K562 (cell line): ENCODE data around the gene KSR2. TPM values are rescaled to one million over a fixed set of nuclear protein-coding genes. Genes with fewer than 3 reads are reported as not detected.

Experiments
- ATAC-seq: fragments of 200-7000 bp; cut with Tn5 transposase; 3 replicates; pipeline ENCODE4 v1.9.1; 2020; ENCODE audit warnings: moderate library complexity
- BruUV-seq: library from RNA; stranded (reverse); fragments of 400-500 nt; replicated peaks from 2 replicates; lab custom pipeline; 2021; lab: Mats Ljungman, UMichigan
- CTCF ChIA-PET: fragments of 300-600 bp; formaldehyde crosslinking; extraction: SDS; loops from one replicate; lab custom pipeline; 2021; ENCODE audit warnings: low intra/inter-chr PET ratio; lab: Yijun Ruan, JAX
- POLR2A ChIA-PET: fragments of 300-600, 350-650 bp; sonication (Branson Sonifier 250); formaldehyde crosslinking; extraction: SDS; loops from one replicate; lab custom pipeline; 2021; ENCODE audit warnings: antibody characterized with exemption, inconsistent platforms; lab: Yijun Ruan, JAX
- DNase-seq, 4 experiments: peaks; one replicate each; pipeline versions ENCODE4 v3.0.0 to v3.0.0-alpha.2; 2011 to 2018; ENCODE audit warnings: low spot score in 3 of 4, mixed read lengths in 3 of 4; ENCODE audit errors: extremely low read depth in 1 of 4
- FAIRE-seq: peaks from 2 replicates; lab custom pipeline; 2011; peaks lifted over from hg19 to GRCh38; lab: Jason Lieb, UNC
- H2AFZ ChIP-seq: 2 replicates; pipeline ENCODE4 v1.6.0; 2011; ENCODE audit warnings: low read depth, low read length, control low read depth, inconsistent platforms
- H3K27ac ChIP-seq: fragments of 200-600 bp; 3 replicates; pipeline ENCODE4 v1.8.0; 2011; ENCODE audit warnings: low read depth, mild to moderate bottlenecking, control low read depth, inconsistent platforms, low read length, moderate library complexity, mixed read lengths; ENCODE audit errors: extremely low read depth
- H3K27me3 ChIP-seq, 2 experiments: fragments of 300-600 bp in 1 of 2; 2 replicates in 1 of 2; 3 replicates in 1 of 2; pipeline versions ENCODE4 v1.6.0 to v1.8.0; 2011; ENCODE audit warnings: inconsistent platforms in 2 of 2, low read length in 2 of 2, mild to moderate bottlenecking in 1 of 2, mixed read lengths in 1 of 2, moderate library complexity in 1 of 2; ENCODE audit not compliant: control insufficient read depth in 2 of 2, insufficient read depth in 2 of 2
- H3K36me3 ChIP-seq: fragments of 300-600 bp; 3 replicates; pipeline ENCODE4 v1.8.0; 2011; ENCODE audit warnings: mild to moderate bottlenecking, low read length, inconsistent platforms; ENCODE audit not compliant: control insufficient read depth, insufficient read depth
- H3K4me1 ChIP-seq, 2 experiments: fragments of 200-600 bp in 1 of 2; replicated peaks in 1 of 2; 2 replicates in 1 of 2; 3 replicates in 1 of 2; pipeline versions ENCODE4 v1.5.1 to v1.8.0; 2011; ENCODE audit warnings: inconsistent platforms in 2 of 2, low read length in 2 of 2, mild to moderate bottlenecking in 1 of 2, mixed read lengths in 1 of 2, moderate library complexity in 1 of 2; ENCODE audit not compliant: control insufficient read depth in 2 of 2, insufficient read depth in 2 of 2
- H3K4me2 ChIP-seq: 2 replicates; pipeline ENCODE4 v1.6.1; 2011; ENCODE audit warnings: low read length, control low read depth, inconsistent platforms, mixed read lengths; ENCODE audit not compliant: insufficient read depth
- H3K4me3 ChIP-seq: fragments of 200-600 bp; sonication (generic), shearing (Covaris generic); 2 replicates; pipeline ENCODE4 v1.5.1; 2016; ENCODE audit warnings: control low read depth, inconsistent platforms
- H3K79me2 ChIP-seq: fragments of 200-600 bp; 3 replicates; pipeline ENCODE4 v1.8.0; 2011; ENCODE audit warnings: low read length, inconsistent platforms; ENCODE audit not compliant: control insufficient read depth, insufficient read depth
- H3K9ac ChIP-seq, 2 experiments: 2 replicates each; pipeline versions ENCODE4 v1.6.0 to v1.6.1; 2011; ENCODE audit warnings: low read depth in 2 of 2, low read length in 2 of 2, control low read depth in 1 of 2, inconsistent platforms in 1 of 2, mild to moderate bottlenecking in 1 of 2, mixed read lengths in 1 of 2; ENCODE audit not compliant: insufficient read depth in 1 of 2
- H3K9me1 ChIP-seq: one replicate; pipeline ENCODE4 v1.6.0; 2011; ENCODE audit warnings: inconsistent platforms, mild to moderate bottlenecking, low read length, moderate library complexity; ENCODE audit not compliant: control insufficient read depth, insufficient read depth
- H3K9me3 ChIP-seq: replicated peaks from 2 replicates; pipeline ENCODE4 v1.5.1; 2011; ENCODE audit warnings: low read depth, low read length, inconsistent platforms; ENCODE audit not compliant: control insufficient read depth, insufficient read depth
- H4K20me1 ChIP-seq: replicated peaks from 2 replicates; pipeline ENCODE4 v1.6.1; 2011; ENCODE audit warnings: low read length, inconsistent platforms, mixed read lengths; ENCODE audit not compliant: control insufficient read depth, insufficient read depth
- CEBPZ ChIP-seq: fragments of 150-350 bp; IDR thresholded peaks from 2 replicates; pipeline ENCODE4 v1.6.1; 2014; ENCODE audit warnings: low read depth, mild to moderate bottlenecking, low read length, borderline replicate concordance
- EGR1 ChIP-seq: fragments of 450-650 bp; conservative IDR thresholded peaks from 2 replicates; pipeline ENCODE4 v1.6.1; 2017; ENCODE audit warnings: mild to moderate bottlenecking
- KLF6 ChIP-seq: fragments of 250-450 bp; sonication (Bioruptor Pico); IDR thresholded peaks from 2 replicates; pipeline ENCODE4 v1.4.0; 2020; ENCODE audit warnings: mild to moderate bottlenecking, moderate library complexity, borderline replicate concordance
- RBFOX2 ChIP-seq: fragments of 200-400 bp; formaldehyde crosslinking; IDR thresholded peaks from 2 replicates; pipeline ENCODE4 v1.6.1; 2017; ENCODE audit warnings: low read depth, mild to moderate bottlenecking, low read length, moderate library complexity
- RBM15 ChIP-seq: fragments of 200-400 bp; formaldehyde crosslinking; IDR thresholded peaks from 2 replicates; pipeline ENCODE4 v1.6.1; 2018; ENCODE audit warnings: mild to moderate bottlenecking, low read length, moderate library complexity; ENCODE audit not compliant: insufficient read depth
- WGBS: fragments of 100-300 bp; shearing (Covaris generic); methylation state at CpG from one replicate; pipeline ENCODE4 v1.1.6; 2016; ENCODE audit warnings: low coverage, mixed read lengths; ENCODE audit not compliant: insufficient coverage; ENCODE audit errors: missing lambda C conversion rate; 5-methylcytosine and 5-hydroxymethylcytosine counted together
- in situ Hi-C: fragments of 300-500 bp; cut with MboI; formaldehyde crosslinking; loops from 4 replicates; pipeline ENCODE4 v1.15.0; 2018; ENCODE audit warnings: inconsistent platforms, mixed read lengths
- intact Hi-C: fragments of 100-400 bp; cut with micrococcal nuclease; formaldehyde crosslinking; loops from 2 replicates; pipeline ENCODE4 v1.14.2; 2022
- polyA plus RNA-seq, 8 experiments: library from polyadenylated mRNA; depleted of rRNA in 4 of 8; stranded (reverse) in 5 of 8; unstranded in 3 of 8; fragments of >200 nt; fragmentation: Nextera tagmentation in 2 of 8; fragmentation: Illumina TruSeq in 1 of 8; extraction: Ambion mirVana in 2 of 8; extraction: Trizol in 1 of 8; gene quantifications; 2 replicates each; pipeline versions ENCODE4 v1.2.1 to v1.2.3, GENCODE V29; 2011 to 2014; ENCODE audit warnings: inconsistent platforms in 1 of 8, missing spikeins in 1 of 8
- total RNA-seq, 7 experiments: library from RNA; depleted of rRNA in 6 of 7; stranded (reverse); fragments of >200 nt in 6 of 7; fragmentation: Illumina TruSeq in 2 of 7; extraction: Trizol in 2 of 7; gene quantifications; 2 replicates each; pipeline versions ENCODE4 v1.2.1 to v1.2.3, GENCODE V29; 2011 to 2021; ENCODE audit warnings: low replicate concordance in 1 of 7

KSR2 gene
- total and polyA plus RNA-seq, 9 of the 15 experiments (the other 6 are each of a cell fraction or from before 2014, with no cell fraction given), result not detected

- ATAC-seq (no peak), FAIRE-seq (no peak), DNase-seq (no peak)
- H3K9me3 ChIP-seq, result no peaks in the 10 kb centered on the region
- H3K79me2 ChIP-seq, result no peaks in the 10 kb centered on the region
- H3K9ac ChIP-seq, result no peak overlapping the region
- WGBS, result 3% methylated on average over 6 of the region's 6 CpGs
- CTCF ChIA-PET, result no interaction called here
- H3K9me1 ChIP-seq, result no peaks in the 10 kb centered on the region
- POLR2A ChIA-PET, result no interaction called here
- no TSS peak for BruUV-seq
- intact Hi-C loops (no loop called here), in situ Hi-C loops (no loop called here)
- no peaks in the 10 kb centered on the region for H4K20me1 ChIP-seq
- TF ChIP-seq KLF6 (CRISPR knock-in tag) (no peak), CEBPZ (no peak), RBM15 (no peak), EGR1 (no peak), RBFOX2 (no peak)
- H3K27me3 ChIP-seq, result peaks cover 4 to 25% of the 10 kb centered on the region in 2 experiments; a peak in 3 of 5 replicates
- H3K4me2 ChIP-seq, result no peak overlapping the region
- no peak overlapping the region for H2AFZ ChIP-seq
- H3K4me1 ChIP-seq, result no peaks in the 10 kb centered on the region
- no peaks in the 10 kb centered on the region for H3K36me3 ChIP-seq
- H3K27ac ChIP-seq, result no peak overlapping the region
- no peak overlapping the region for H3K4me3 ChIP-seq
These were observed 165.8 kb downstream of the KSR2 start for GRCh38 chr12:117803001-117803400.
